Measurements from ENCODE around the gene LRRK1.
"Not testable (repeated sequence)": the region's sequence is repeated elsewhere in the genome, so short reads cannot be mapped to it uniquely, and the experiment has no call there.

The LRRK1 gene

DNA sequence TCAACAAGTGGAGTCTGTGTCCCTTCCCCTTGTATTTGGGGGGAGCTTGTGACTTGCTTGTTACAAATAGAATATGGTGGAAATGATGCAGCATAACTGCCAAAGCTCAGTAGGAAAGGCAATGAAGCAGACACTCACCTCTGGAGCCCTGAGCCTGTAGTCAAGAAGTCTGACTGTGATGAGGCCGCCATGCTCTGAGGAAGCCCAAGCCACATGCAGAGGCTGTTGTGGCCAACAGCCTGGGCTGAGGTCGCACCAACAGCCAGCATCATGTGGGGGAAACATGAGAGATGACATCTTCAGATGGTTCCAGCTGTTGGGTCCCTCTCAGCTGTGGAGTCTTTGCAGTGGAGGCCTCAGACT is 171.3 kb downstream of the LRRK1 start:
- TF ChIP-seq, protein P1, sequence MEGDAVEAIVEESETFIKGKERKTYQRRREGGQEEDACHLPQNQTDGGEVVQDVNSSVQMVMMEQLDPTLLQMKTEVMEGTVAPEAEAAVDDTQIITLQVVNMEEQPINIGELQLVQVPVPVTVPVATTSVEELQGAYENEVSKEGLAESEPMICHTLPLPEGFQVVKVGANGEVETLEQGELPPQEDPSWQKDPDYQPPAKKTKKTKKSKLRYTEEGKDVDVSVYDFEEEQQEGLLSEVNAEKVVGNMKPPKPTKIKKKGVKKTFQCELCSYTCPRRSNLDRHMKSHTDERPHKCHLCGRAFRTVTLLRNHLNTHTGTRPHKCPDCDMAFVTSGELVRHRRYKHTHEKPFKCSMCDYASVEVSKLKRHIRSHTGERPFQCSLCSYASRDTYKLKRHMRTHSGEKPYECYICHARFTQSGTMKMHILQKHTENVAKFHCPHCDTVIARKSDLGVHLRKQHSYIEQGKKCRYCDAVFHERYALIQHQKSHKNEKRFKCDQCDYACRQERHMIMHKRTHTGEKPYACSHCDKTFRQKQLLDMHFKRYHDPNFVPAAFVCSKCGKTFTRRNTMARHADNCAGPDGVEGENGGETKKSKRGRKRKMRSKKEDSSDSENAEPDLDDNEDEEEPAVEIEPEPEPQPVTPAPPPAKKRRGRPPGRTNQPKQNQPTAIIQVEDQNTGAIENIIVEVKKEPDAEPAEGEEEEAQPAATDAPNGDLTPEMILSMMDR (conservative IDR thresholded peaks at IDR 0.05; ENCODE audit: low read length), result no peak
- no peak for DNase-seq (ENCODE audit: low read depth)
- H3K4me3 ChIP-seq (ENCODE audit: low read length), result no peak overlapping the region

DNA sequence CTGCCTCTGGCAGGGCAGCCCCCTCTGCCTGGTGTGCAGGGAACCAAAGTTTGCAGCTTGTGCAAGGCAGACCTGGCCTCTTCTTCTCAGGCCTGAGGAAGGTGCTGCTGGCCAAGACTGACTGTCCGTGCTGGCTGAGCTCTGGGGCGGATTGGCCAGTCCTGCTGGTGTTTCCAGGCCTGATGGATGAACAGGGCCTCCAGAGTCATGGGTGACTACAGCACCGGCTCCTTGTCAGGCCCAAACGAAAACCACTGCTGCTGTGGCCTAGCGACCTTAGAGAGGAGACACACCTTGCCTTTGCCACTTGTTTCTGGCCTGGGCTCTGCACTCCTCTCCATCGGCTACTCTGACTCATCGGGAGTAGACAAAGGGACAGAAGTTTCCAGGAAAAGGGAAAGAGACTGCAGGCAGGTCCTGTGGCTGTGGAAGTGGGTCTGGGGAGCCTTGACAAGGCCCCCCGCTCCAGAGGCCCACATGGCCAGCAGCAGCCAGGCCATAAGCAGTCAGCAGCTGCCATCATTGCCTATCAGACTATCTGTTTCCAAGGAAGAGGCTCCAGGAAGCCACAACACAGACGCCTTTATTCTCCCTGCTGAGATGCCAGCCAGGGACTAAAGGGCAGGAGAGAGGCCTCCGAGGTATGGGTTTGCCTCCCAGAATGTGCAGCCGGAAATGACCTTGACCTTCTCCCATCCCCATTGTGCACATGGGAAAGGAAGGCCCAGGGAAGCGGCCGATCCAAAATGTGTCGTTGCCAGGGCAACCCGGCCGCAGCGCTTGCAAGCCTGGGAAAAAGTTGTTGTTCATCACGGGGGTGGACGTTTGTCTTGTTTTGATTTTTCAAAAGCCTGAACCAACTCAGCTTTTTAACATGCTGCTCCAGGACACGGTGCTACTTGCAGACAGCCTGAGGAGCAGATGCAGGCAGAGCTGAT is 172.2 kb downstream of the LRRK1 start:
- no peak overlapping the region for H3K4me3 ChIP-seq (ENCODE audit: low read length)
- TF ChIP-seq, protein P1 (conservative IDR thresholded peaks at IDR 0.05; ENCODE audit: low read length), result no peak
- DNase-seq (ENCODE audit: low read depth), result peak; percentile 92

DNA sequence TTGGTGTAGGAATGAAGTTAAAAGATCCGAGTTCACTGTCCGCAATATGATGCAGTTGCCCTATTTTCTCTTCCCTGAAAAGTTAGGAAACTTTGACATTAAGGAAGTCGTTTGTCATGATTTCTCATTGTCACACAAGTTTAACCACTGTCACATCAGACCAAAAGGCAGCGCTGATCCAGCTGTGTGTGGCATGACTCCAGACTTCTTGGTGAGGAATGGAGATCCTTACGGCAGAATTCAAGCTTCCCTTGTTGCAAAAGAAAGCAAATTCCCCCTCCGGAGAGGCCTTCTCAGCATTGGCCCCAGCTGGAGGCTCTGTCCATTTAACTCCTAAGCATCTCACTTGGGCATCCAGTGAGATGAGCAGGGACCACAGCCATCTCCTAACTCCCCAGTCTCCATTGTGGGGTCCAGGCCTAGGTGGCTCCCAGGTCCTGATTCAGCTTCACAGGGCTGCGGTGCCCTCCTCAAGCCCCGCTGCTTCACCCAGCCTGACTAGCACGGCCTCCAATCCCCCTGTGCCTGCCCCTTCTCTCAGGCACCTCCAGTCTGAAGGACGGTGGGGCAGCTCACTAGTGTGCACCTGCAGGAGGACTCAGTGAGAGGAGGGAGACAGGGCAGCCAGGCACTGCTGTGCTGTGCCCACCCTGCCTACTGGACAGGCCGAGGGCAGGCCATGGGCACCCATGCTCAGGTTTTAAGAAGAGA is 173.2 kb downstream of the LRRK1 start:
- TF ChIP-seq, protein P1 (conservative IDR thresholded peaks at IDR 0.05; ENCODE audit: low read length), result no peak
- no peak overlapping the region for H3K4me3 ChIP-seq (ENCODE audit: low read length)
- DNase-seq (ENCODE audit: low read depth), result peak; percentile 67

GRCh38 chr15:101092867-101093202 is 173.7 kb downstream of the LRRK1 start:
- DNase-seq (ENCODE audit: low read depth), result no peak
- no peak overlapping the region for H3K4me3 ChIP-seq (ENCODE audit: low read length)
- TF ChIP-seq, protein P1 (conservative IDR thresholded peaks at IDR 0.05; ENCODE audit: low read length), result no peak

DNA sequence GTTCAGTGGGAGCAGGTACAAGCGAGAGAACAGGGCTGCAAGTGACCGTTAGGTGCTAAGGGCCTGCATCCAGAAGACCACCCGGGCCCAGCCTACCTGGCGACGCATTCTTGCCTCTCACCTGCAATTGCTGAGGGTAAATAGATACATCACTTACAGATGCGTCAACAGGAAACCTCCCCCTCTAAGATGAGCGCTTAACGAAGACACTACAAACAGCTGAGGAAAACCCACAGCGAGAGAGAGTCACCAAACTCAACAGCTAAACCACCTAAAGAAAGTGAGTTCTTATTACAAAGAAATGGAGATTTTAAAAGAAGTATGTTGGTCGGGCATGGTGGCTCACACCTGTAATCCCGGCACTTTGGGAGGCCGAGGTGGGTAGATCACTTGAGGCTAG is 174.8 kb downstream of the LRRK1 start:
- H3K4me3 ChIP-seq (ENCODE audit: low read length), result no peak overlapping the region
- no peak for DNase-seq (ENCODE audit: low read depth)
- TF ChIP-seq, protein P1 (conservative IDR thresholded peaks at IDR 0.05; ENCODE audit: low read length), result no peak

- not testable (repeated sequence) for DNase-seq (ENCODE audit: low read depth); H3K4me3 ChIP-seq (ENCODE audit: low read length)
Measured at GRCh38 chr15:101095796-101096406, 176.7 kb downstream of the LRRK1 start.

- H3K4me3 ChIP-seq (ENCODE audit: low read length), result no peak overlapping the region
- DNase-seq (ENCODE audit: low read depth), result no peak
- TF ChIP-seq, protein P1 (conservative IDR thresholded peaks at IDR 0.05; ENCODE audit: low read length), result no peak
Measured at GRCh38 chr15:101097111-101097510, 178.0 kb downstream of the LRRK1 start.

Data from AG10803 (cell line).